Measurements from ENCODE around the gene SYNGAP1.

Gene SYNGAP1

GRCh38 chr6:33433544-33434191 lies 13.8 kb downstream of the SYNGAP1 start:
- no peak for FAIRE-seq

GRCh38 chr6:33434961-33435360 lies 15.1 kb downstream of the SYNGAP1 start:
- FAIRE-seq (no peak), DNase-seq (ENCODE audit: extremely low spot score, insufficient read length, low read depth) (no peak)

More at GRCh38 chr6:33433544-33434191, 13.8 kb downstream of the SYNGAP1 start:
- DNase-seq (ENCODE audit: extremely low spot score, insufficient read length, low read depth): no peak

GRCh38 chr6:33437666-33438065 lies 17.8 kb downstream of the SYNGAP1 start:
- FAIRE-seq: no peak
- DNase-seq (ENCODE audit: extremely low spot score, insufficient read length, low read depth): no peak

GRCh38 chr6:33438978-33439594 lies 19.2 kb downstream of the SYNGAP1 start:
- FAIRE-seq: no peak
- DNase-seq (ENCODE audit: extremely low spot score, insufficient read length, low read depth): no peak

- FAIRE-seq (no peak), DNase-seq (ENCODE audit: extremely low spot score, insufficient read length, low read depth) (no peak)
Observed at GRCh38 chr6:33439956-33440648, 20.2 kb downstream of the SYNGAP1 start.

- DNase-seq (ENCODE audit: extremely low spot score, insufficient read length, low read depth): no peak
Observed at GRCh38 chr6:33440649-33441309, 20.9 kb downstream of the SYNGAP1 start.

GRCh38 chr6:33441457-33441856 lies 21.6 kb downstream of the SYNGAP1 start:
- DNase-seq (ENCODE audit: extremely low spot score, insufficient read length, low read depth) (no peak), FAIRE-seq (no peak)

More at GRCh38 chr6:33440649-33441309, 20.9 kb downstream of the SYNGAP1 start:
- FAIRE-seq: no peak

- FAIRE-seq: no peak
- DNase-seq (ENCODE audit: extremely low spot score, insufficient read length, low read depth): no peak
Observed at GRCh38 chr6:33442283-33442682, 22.4 kb downstream of the SYNGAP1 start.

GRCh38 chr6:33443025-33443424 lies 23.2 kb downstream of the SYNGAP1 start:
- FAIRE-seq (no peak), DNase-seq (ENCODE audit: extremely low spot score, insufficient read length, low read depth) (no peak)

GRCh38 chr6:33443619-33444504 lies 24.0 kb downstream of the SYNGAP1 start:
- DNase-seq (ENCODE audit: extremely low spot score, insufficient read length, low read depth): no peak
- no peak for FAIRE-seq

- FAIRE-seq (no peak), DNase-seq (ENCODE audit: extremely low spot score, insufficient read length, low read depth) (no peak)
Observed at GRCh38 chr6:33445119-33445603, 25.3 kb downstream of the SYNGAP1 start.

GRCh38 chr6:33446356-33446755 lies 26.5 kb downstream of the SYNGAP1 start:
- DNase-seq (ENCODE audit: extremely low spot score, insufficient read length, low read depth) (no peak), FAIRE-seq (no peak)

- DNase-seq (ENCODE audit: extremely low spot score, insufficient read length, low read depth) (no peak), FAIRE-seq (no peak)
Observed at GRCh38 chr6:33450434-33450833, 30.6 kb downstream of the SYNGAP1 start.

- DNase-seq (ENCODE audit: extremely low spot score, insufficient read length, low read depth): no peak
- FAIRE-seq: no peak
Observed at GRCh38 chr6:33451606-33452005, 31.7 kb downstream of the SYNGAP1 start.

GRCh38 chr6:33452496-33452895 lies 32.6 kb downstream of the SYNGAP1 start:
- no peak for DNase-seq (ENCODE audit: extremely low spot score, insufficient read length, low read depth)
- no peak for FAIRE-seq

- DNase-seq (ENCODE audit: extremely low spot score, insufficient read length, low read depth) (no peak), FAIRE-seq (no peak)
Observed at GRCh38 chr6:33453393-33454008, 33.6 kb downstream of the SYNGAP1 start.

- DNase-seq (ENCODE audit: extremely low spot score, insufficient read length, low read depth): peak; percentile 97
- FAIRE-seq: peak; percentile 97
Observed at GRCh38 chr6:33454009-33454946, 34.4 kb downstream of the SYNGAP1 start, which contains the start of gene ZBTB9. TSS of gene ZBTB9 (plus strand) at chr6:33454576. CDS start at chr6:33455101, 525 bp downstream.

- no peak for DNase-seq (ENCODE audit: extremely low spot score, insufficient read length, low read depth)
- no peak for FAIRE-seq
Observed at GRCh38 chr6:33455051-33455450, 35.2 kb downstream of the SYNGAP1 start.
